Gastroesophageal sphincter (tissue), 3 donors: ENCODE results near the gene STAG3.
"Not testable (repeated sequence)": the region's sequence is repeated elsewhere in the genome, so short reads cannot be mapped to it uniquely, and the experiment has no call there.

ENCODE experiments used
- EP300 ChIP-seq: sonication (generic); formaldehyde crosslinking; IDR thresholded peaks from one replicate; pipeline ENCODE4 v1.6.1; 2017; ENCODE audit warnings: antibody characterized with exemption, mild to moderate bottlenecking
- POLR2AphosphoS5 ChIP-seq: sonication (generic); formaldehyde crosslinking; IDR thresholded peaks from one replicate; pipeline ENCODE4 v1.6.1; 2017; ENCODE audit warnings: antibody characterized with exemption
- TF ChIP-seq, protein P1 (sequence below), 4 experiments: fragments of 200-600 bp in 2 of 4; fragments of 450-650 bp in 2 of 4; sonication (generic) in 1 of 4; IDR thresholded peaks; one replicate each; pipeline ENCODE4 v1.5.1; 2017 to 2019; ENCODE audit warnings: antibody characterized with exemption in 4 of 4, mild to moderate bottlenecking in 2 of 4, moderate library complexity in 2 of 4

GRCh38 chr7:100244988-100245605 is 67.4 kb downstream of the STAG3 start:
- TF ChIP-seq, protein P1, sequence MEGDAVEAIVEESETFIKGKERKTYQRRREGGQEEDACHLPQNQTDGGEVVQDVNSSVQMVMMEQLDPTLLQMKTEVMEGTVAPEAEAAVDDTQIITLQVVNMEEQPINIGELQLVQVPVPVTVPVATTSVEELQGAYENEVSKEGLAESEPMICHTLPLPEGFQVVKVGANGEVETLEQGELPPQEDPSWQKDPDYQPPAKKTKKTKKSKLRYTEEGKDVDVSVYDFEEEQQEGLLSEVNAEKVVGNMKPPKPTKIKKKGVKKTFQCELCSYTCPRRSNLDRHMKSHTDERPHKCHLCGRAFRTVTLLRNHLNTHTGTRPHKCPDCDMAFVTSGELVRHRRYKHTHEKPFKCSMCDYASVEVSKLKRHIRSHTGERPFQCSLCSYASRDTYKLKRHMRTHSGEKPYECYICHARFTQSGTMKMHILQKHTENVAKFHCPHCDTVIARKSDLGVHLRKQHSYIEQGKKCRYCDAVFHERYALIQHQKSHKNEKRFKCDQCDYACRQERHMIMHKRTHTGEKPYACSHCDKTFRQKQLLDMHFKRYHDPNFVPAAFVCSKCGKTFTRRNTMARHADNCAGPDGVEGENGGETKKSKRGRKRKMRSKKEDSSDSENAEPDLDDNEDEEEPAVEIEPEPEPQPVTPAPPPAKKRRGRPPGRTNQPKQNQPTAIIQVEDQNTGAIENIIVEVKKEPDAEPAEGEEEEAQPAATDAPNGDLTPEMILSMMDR (IDR thresholded peaks at IDR 0.05): not testable (repeated sequence)
- TF ChIP-seq POLR2AphosphoS5, EP300: not testable (repeated sequence)
